Mesenteric fat pad (tissue), 1 donor: ENCODE results near the gene ASPA. TPM values are rescaled to one million over a fixed set of nuclear protein-coding genes. Genes with fewer than 3 reads are reported as not detected.
"Not testable (repeated sequence)": the region's sequence is repeated elsewhere in the genome, so short reads cannot be mapped to it uniquely, and the experiment has no call there.

Experiments
- DNase-seq: peaks from one replicate; pipeline ENCODE4 v3.0.0-alpha.2; 2020; ENCODE audit warnings: low spot score
- total RNA-seq: library from RNA; stranded (reverse); fragmentation: NEBNext Ultra II Directional; extraction: Animal tissue kit (Norgen Biotek cat#: 25700); gene quantifications from one replicate; pipeline ENCODE4 v1.2.1, GENCODE V29; 2021
- donor health status: DM: yes; HTN: yes; CAD: no.

ASPA gene
- total RNA-seq, 1 donor from 2014 or later = 10.1 TPM

DNA sequence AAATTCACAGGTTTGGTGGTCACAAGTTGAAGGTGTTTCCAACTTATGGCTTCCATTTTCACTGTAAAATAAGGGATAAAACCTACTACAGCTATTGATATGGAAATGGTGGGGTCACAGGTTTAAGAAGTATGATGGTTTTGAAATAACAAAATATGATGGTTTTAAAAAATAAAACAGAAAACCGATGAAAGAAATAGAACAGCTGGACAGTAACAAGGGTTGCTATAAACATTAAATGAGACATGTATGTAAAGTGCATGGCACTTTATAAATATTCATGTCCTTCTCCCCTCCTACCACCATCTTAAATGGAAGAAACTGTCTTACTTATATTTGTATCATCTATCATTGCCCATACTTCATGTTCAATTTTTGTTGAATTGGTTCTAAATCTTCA lies 31.3 kb downstream of the ASPA start:
- DNase-seq = no peak

DNA sequence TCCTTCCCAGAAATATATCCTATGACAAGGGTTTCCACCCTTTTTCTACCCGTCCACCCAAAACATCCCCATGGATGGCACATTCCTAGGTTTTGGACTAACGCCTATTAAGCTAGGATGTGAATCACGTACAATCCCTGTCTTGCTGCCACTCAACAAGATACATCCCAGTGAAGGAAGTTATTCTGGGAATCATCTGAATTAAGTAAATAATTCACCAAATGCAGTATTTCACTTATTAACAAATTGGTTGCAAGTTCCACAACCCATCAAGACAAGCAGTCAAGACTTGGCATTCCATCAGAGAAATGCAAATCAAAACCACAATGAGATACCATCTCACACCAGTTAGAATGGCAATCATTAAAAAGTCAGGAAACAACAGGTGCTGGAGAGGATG lies 32.1 kb downstream of the ASPA start:
- no peak for DNase-seq

DNA sequence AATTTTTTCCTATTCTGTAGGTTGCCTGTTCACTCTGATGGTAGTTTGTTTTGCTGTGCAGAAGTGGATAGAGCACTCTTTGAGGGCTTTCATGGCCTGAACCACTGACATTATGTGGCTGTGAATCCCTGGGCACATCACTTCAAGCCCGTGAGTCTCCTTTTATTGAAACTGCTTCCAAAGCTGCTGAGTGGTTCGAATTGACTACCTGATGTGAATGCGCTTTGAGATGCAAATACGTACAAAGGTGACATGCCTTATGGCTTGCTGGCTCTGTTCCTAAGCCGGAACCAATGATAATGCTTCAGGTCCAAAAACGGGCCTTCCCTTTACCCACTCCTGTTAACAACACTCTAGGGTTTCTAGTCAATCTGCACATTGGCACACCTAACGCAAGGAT lies 34.3 kb downstream of the ASPA start:
- no peak for DNase-seq

DNA sequence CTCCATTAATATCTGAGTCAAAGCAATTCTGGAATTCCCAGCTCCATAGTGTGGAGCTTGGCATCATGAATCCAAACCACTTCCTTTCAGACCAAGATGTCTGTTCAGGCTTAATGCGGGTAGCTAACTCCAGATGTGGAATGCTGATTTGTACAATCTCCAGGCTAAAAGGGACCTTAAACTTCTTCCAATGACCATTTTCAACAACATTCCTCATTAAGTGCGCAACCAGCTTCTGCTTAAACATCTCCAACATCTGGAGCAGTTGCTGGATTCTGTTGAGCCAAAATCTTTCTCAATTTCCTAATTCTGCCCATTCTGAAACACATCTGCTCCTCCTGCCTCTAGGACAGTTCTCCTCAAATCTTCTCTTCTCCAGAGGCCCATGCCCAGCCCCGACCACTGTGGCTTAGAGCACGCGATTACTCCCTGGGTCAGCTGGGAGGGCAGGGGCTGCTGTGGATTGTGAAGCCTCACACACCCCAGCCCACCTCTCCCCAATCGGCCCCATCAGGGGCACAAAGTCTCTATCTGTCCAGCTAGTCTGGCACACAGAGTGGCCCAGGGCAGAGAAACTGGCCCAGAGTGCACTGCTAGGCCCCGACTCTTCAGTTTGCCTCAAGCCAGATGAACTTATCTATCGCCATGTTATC lies 36.2 kb downstream of the ASPA start:
- peak; percentile 60 for DNase-seq

DNA sequence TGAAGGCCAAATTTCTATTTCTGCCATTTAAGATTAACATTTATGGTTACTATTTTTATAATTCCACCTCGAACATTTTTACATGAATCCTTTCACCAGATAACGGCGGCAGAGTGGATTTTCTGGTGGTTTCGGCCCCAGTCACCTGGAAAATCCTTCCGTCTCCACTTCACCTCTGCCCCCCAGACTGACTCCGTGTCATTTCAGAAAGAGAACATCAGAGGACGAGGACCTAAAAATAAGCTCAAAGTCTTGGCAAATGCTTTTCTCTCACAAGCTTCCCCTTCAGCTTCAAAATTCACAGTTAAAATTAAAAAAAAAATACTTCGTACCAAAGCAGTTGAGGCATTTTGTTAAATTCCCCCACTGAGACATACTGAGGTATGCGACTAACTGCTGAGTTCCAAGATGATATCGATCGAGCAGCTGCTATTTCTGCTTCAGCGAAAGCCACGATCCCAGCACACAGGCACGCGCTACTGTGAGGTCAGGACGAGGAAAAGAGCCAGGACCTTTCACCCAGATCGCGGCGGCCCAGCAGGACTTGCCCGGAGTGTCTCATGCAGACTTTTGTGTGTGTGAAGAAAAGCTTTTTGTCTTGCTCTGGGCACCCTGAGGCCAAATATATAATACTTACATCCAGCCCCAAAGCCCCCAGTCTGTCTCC lies 36.8 kb downstream of the ASPA start:
- DNase-seq = peak; percentile 89

DNA sequence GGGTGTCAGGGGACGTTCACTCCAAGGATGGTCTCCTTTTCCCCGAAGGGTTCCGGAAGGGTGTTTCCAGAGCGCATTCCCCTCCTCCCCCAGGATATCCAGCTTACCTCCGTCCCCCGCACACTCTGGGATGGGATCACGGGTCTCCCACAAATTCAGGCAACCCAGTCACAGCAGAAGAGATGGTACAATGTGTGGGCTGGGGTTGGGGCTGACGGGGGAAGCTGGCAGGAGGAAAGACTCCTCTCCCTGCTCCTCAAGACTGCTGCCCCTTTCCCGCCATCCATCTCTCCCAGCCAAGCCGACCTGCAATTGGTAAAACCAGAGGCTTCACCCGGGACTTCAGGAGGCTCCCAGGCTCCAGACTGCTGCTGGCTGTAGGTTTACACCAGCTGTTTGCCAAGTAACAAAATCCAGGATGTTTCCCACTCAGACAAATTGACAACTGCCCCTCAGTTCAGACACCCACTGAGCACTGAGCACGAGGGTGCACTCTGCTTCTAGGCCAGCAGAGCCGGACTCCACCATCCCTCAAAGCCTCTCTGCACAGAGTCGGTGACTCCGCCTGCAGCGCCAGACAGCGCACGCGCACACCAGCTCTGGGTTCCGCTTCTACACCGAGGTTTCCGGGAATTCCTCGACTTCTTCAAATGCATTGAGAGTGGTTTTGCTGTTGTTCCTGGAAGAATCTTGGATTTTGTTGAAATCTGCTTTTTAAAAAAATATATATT lies 37.7 kb downstream of the ASPA start:
- DNase-seq = peak; percentile 65

DNA sequence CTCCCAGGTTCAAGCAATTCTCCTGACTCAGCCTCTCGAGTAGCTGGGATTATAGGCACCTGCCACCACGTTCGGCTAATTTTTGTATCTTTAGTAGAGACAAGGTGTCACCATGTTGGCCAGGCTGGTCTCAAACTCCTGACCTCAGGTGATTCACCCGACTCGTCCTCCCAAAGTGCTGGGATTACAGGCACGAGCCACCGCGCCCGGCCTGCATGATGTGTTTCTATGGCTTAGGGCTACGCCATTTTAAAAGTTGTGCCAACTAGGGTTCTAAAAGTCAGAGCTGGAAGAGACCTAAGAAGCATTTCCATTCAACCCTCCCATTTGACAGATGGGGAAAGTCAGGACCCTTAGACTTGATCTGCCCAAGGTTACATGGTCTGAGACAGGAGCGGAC lies 38.4 kb downstream of the ASPA start:
- peak; percentile 65 for DNase-seq

DNA sequence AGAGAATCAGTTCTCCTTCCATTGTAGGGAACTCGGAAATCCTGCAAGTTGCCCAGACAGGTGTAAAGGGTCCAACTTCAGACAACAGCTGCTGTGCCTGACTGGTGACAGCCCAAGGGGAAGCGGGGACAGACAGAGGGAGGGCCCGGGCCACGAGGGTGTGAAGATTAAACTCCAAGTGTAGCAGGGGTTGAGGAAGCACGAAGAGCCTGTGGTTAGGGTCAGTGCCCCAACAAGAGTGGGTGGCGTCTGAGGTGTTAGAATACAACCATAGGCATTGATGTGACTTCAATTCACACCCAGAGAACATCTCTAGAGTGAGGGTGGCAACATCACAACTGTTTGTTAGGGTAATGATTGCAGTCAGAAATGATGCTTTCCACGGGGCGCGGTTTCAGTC lies 39.1 kb downstream of the ASPA start:
- peak; percentile 57 for DNase-seq

DNA sequence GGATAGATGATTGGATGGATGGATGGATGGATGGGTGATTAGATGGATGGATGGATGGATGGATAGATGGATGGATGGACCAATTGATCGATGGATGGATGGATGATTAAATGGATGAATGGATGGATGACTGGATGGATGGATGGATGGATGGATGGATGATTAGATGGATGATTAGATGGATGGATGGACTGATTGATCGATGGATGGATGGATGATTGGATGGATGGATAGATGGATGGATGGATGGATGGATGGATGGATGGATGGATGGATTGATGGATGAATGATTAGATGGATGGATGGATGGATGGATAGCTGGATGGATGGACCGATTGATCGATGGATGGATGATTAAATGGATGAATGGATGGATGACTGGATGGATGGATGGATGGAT lies 43.7 kb downstream of the ASPA start:
- DNase-seq = not testable (repeated sequence)

DNA sequence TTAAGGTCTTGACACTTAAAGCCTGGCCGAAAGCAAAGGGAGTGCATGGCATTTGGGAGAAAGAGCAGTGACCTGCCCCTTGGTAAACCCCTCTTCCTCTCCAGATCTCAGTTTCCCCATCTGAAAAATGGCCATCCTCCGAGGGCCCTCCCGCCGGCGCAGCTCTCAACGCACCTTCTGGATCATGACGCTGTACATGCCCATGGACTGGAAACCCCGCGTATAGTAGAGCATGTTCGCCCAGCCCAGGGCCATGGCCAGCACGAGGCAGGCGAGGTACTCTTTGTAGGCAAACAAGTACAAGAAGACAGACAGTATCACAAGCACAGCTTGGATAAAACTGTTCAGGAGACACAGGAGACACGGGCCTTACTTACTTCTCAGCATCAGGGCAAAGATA lies 48.2 kb downstream of the ASPA start:
- peak; percentile 74 for DNase-seq

DNA sequence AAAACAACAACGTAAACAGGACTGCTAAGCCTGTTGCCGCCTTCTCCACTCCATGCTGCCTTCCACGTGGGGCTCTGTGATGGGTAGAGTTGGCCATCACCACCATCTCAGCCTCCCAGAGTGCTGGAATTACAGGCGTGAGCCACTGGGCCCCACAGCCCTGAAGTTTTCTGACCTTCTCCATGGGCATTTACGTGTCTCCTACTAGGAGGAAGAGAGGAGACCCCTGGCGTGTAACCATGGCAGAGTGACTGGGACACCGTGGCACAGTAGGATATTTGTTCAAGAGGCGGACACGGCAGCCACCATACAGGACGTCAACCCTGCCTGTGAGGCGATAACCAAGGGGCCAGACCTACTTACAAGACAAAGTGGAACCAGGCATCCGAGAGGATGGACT lies 50.7 kb downstream of the ASPA start:
- DNase-seq = peak; percentile 49

DNA sequence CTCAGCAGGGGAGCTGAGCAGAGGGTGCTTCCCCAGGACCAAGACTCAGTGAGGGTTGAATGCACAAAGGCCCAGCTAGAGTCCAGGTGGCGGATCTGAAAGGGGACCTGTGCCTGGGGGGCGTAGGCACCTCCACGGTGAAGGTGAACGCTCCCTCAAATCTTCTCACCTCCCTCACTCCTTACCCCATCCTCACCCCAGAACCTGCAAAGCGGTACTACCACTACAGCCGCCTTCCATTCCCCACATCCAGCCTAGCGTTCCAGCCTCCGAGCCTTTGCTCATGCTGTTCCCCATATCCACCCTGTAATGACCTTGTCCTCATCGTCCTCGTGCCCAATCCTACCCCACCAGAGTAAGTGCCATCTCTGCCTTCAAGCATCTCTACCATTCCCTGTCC lies 51.2 kb downstream of the ASPA start:
- DNase-seq = peak; percentile 49

DNA sequence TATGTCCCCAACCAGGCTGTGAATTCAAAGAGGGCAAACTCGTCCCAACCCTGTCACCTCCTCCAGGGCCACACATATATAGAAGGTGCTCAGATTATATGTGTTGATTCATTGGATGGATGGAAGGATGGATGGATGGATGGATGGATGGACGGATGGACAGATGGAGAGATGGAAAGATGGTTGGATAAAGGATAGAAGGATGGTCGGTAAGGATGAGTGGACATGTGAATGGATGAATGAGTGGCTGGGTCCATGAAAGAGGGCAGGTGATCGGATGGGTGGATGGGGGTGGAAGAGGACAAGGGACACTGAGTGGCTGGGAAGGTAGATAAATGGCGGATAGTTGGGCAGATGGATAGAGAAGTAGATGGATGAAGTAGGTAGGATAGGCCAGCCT lies 51.7 kb downstream of the ASPA start:
- peak; percentile 1 for DNase-seq

DNA sequence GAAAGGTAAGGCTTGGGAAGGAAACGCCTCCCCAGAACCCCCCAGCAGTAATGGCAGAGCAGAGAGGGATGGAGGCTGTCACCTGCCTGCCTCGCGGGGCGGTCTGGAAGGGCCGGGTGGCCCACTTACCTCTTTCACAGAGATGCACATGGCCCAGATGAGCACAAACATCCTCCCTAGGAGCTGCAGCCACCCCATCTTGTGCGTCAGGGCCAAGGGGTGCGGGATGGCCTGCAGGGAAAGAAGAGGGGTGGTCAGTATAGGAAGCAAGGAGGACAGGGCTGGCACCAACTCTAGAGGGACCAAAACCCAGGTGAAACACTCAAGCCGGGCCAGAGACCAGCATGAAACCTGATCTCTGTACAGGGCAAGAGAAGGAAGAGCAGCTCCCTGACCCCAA lies 52.1 kb downstream of the ASPA start:
- peak; percentile 67 for DNase-seq

DNA sequence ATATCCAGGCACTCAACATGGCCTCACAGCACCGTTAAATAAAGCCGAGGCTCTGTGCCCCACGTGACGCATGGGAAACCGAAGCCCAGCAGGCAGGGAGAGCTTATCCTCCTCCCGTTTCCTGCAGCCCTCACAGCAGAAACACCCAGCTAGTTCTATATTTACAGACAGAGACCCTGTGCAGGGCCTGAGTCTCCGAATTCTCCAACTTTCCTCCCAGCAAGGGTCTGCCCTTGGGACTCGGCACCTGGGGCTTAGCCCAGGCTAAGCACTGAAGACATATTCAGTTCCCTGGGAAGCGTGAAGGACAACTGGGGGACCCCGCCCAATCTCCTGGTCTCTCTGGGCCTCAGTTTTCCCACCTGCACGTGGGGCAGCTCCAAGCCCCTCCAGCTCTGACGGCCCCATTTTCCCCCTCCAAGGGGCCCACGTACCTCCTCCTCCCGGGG lies 52.6 kb downstream of the ASPA start:
- DNase-seq = peak; percentile 86

DNA sequence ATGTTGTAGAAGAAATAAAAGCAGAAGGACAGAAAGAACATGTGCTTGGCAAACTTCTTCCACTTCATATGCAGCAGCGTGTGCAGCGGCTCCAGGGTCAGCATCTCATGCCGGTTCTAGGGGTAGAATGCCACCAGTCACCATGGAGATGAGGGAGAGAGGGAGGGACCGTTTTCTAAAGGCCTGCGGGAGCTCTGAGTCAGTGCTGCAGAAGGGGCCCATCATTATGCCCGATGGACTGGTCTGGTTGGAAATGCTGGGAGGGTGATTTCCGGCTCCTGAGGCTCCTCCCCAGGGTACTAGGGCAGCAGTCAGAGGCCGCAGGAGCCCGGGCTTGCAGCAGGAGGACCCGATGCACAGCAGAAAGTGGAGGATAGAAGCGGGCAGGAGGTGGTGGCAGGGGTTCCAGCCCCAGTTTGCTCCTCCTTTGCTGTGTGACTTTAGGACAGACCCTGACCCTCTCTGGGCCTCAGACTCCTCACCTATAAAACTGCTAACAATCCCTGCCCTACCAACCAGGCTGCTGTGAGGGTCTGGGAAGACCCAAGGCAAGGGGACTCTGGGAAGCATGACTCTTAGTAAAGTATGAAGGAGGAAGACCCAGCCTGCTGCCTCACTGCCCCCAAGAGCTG lies 53.2 kb downstream of the ASPA start:
- DNase-seq = peak; percentile 64

DNA sequence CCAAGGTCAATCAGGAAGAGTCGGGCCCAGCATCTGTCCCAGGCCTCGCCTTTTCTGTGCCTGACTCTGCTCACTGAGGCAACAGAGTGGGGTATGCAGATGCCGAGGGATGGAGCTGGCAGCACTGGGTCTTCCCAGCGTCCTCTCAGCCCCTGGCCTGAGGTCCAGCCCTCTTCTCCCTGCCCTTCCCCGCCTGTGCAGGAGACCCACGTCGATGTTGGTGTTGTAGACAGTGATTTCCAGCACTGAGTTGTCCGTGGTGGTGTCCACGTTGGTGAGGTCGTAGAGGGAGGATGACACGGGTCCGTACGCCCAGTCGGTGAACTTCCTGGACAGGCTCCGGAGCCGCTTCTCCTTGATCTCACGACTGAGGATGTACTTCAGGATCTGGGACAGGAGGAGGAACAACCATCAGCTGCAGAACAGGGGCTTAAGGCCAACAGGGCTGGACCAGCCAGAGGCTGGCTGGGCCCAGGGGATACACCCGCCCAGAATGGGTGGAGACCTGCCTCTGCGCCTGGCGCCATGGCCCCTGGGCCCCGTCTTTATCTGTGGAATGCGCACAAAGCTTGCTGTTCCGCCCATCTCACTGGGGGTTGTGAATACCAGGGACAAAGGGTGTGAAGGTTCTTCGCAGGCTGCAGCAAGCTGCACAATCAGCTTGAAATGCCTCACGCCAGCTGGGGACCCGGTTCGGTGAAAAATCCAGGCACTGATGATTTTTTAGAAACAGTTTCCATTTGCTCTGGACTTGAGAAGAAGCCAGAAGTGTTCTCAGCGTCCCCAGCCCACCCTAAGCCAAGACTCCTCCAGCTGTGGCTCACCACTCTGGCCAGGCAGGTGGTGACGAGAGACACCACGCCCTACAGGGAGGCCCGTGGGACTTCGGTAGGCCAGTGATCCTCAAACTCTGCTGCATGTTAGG lies 54.3 kb downstream of the ASPA start:
- peak; percentile 82 for DNase-seq

DNA sequence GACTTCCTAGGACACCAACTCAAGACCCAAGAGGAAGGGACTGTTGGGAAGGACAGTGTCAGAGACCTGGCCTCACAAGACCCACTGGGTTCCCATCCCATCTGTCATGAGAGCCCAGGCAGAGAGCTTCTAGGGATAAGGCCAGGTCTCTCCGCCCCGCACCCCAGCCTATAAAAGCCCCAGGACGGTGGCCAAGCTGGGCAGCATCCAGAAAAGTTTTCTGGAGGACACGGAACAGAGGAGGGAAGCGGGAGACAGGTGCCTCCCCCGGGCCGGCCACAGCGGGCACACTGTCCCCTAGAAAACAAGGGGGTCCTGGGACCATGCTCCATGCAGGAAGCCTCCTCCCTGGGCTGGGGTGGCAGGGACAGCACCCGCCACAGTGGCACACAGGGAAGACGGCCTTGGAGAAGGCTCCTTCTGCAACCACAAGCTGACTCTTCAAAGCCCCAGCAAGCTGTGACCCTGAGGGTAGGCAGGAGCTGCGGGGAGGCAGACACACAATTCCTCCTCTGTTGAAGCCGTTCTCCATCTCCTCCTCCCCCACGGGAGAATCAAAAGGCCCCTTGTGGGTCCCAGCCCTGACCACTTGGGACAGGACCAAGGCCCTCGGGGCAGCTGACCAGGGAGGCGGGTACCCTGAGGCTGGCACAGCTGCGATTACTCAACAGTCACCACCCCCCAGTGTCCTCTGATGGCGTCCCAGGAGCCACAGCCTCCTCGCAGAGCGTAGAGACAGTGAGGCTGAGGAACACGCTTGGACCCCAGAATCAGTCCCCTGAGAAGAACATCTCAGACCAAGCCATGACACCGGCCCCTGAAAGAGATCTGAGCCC lies 55.7 kb downstream of the ASPA start:
- DNase-seq = peak; percentile 83

DNA sequence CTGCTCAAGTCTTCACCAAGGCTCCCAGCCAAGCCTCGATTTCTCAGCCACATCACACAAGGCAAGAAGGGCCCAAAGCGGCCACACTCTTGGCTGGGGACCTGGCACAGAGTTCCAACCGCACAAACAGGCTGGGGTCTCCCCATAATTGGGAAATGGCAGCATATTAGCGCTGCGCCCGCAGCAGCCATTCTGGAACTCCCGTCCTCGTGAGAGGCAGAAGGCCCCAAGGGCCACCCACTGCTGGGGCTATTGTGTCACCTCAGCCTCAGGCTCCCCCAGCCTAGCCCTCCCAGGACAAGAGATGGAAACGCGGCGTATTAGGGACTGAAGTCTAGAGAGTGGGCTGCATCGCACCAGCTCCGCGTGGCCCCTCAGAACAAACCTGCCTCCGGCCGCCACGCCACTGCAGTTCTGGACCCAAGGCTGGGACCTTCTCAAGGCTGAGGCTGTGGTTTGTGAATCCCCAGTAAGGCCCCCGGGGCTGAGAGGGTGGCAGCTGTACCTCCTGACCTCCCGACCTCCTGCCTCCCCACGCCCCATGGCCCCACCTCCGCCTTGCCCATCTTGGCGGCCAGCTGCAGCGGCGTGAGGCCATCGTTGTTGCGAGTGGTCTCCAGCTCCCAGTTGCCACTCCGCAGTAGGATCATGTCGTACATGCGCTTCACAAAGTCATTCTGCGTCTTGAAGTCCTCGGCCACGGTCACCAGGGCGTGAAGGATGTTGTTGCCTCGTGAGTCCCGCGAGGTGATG lies 56.5 kb downstream of the ASPA start:
- DNase-seq = no peak
